Dedifferentiated amniotic fluid mesenchymal stem cell (primary cell): ENCODE measurements around the gene VAV1.
"Not testable (repeated sequence)": the region's sequence is repeated elsewhere in the genome, so short reads cannot be mapped to it uniquely, and the experiment has no call there.

Experiments used
- DNase-seq: peaks from one replicate; pipeline ENCODE4 v3.0.0-alpha.2; 2016; ENCODE audit errors: extremely low spot score

VAV1 gene

GRCh38 chr19:6819323-6819722 lies 46.8 kb downstream of the VAV1 start:
- DNase-seq, result no peak

- no peak for DNase-seq
Observed at GRCh38 chr19:6820237-6820636, 47.7 kb downstream of the VAV1 start.

- no peak for DNase-seq
Observed at GRCh38 chr19:6821639-6822310, 49.3 kb downstream of the VAV1 start.

DNA sequence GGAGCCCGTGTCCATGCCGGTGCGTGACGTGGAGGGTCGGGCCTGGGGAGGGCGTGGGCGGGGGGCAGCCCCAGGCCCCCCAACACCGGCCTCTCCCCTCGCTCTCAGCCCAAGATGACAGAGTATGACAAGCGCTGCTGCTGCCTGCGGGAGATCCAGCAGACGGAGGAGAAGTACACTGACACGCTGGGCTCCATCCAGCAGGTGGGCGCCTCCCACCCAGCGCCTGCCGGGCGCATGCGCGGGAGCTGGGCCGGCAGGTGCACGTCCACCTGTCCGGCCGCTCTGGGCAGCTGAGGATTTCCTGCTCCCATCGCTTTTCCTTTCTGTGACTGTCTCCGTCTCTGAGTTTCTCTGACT lies 49.8 kb downstream of the VAV1 start:
- no peak for DNase-seq

- no peak for DNase-seq
Observed at GRCh38 chr19:6825076-6825774, 52.7 kb downstream of the VAV1 start.

DNA sequence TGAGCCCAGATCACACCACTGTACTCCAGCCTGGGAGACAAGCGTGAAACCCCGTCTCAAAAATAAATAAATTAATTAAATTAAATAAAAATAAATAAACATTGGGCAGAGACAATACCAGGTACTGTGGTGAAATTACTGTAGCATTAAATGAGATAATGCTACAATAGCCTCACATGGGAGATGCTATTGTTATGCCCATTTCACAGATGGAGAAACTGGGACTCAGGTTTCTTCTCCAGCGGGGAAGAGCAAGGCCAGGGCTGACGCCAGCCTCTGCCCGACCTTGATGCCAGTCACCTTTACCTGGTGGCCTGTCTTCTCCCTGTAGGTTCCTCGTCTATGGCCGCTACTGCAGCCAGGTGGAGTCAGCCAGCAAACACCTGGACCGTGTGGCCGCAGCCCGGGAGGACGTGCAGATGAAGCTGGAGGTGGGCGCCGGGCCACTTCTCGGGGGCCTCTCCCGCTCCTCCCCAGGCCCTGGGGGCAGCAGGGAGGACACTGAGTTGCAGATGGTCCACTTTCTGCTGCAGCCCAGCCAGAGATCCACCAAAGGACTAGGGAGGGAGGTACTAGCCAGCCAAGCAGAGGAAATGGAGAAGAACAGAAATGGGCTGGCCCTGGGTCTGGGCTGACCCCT lies 53.9 kb downstream of the VAV1 start:
- DNase-seq, result no peak

DNA sequence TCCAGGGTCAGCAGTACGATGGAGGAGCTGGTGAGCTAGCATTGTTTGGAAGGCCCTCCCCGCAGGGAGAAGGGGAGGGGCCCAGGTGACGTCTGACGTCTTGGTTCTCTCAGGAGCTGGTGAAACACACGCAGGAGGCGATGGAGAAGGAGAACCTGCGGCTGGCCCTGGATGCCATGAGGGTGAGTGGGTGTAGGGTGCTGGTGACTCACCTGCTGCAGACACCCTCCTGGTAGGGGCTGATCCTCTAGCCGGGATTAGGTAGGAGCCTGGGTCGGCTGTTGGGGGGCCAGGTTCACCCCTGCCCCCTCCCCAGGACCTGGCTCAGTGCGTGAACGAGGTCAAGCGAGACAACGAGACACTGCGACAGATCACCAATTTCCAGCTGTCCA lies 55.8 kb downstream of the VAV1 start:
- DNase-seq, result no peak

- no peak for DNase-seq
Observed at GRCh38 chr19:6828698-6829633, 56.5 kb downstream of the VAV1 start.

- not testable (repeated sequence) for DNase-seq
Observed at GRCh38 chr19:6829829-6830228, 57.3 kb downstream of the VAV1 start.

DNA sequence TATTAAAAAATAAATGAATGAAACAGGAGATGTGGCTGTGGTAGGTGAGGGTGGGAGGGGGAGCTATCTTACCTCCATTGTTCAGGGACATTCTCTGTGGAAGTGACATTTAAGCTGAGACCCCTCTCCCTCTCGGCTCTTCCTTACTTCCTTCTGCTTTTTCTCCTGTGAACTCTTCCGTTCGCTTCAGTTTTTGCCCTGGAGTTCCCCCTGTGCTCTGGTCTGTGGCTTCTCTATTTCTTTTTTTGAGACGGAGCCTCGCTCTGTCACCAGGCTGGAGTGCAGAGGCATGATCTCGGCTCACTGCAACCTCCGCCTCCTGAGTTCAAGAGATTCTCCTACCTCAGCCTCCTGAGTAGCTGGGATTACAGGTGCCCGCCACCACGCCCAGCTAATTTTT lies 58.6 kb downstream of the VAV1 start:
- not testable (repeated sequence) for DNase-seq

- DNase-seq, result no peak
Observed at GRCh38 chr19:6832412-6832811, 59.9 kb downstream of the VAV1 start.

DNA sequence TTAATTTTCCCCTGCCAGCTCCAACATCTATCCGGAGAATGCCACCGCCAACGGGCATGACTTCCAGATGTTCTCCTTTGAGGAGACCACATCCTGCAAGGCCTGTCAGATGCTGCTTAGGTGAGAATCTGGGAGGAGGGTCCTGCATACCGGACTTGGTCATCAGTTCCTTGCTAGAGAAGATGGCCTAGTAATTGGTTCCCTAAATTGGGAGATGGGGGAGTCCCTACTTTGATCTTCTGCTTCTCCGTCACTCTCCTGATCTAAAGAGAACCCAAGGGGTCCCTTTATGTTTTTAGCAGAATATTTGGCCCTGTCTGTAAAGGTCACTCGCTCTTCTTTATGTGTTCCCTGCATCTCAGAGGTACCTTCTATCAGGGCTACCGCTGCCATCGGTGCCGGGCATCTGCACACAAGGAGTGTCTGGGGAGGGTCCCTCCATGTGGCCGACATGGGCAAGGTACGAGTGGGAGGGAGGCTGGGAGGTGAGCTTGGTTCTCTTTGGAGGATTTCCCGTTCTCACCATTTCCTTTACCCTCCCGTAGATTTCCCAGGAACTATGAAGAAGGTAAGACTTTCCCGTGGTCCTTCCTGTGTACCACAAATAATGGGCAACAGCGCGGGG lies 60.8 kb downstream of the VAV1 start:
- no peak for DNase-seq

GRCh38 chr19:6834433-6834832 lies 61.9 kb downstream of the VAV1 start:
- no peak for DNase-seq

DNA sequence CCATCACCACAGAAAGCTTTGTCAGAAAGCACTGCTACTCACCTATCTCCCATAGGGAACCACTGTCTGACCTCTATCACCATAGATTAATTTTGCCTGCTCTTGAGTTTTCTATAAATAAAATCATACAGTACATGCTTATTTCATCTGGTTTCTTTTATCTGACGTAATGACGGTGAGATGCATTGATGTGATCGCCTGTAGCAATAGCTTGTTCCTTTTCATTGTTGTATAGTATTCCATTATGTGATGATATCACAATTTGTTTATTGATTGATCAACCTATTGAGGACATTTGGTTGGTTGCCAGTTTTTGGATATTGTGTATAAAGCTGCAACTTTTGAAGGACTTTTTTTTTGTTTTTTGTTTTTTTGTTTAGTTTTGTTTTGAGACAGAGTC lies 63.0 kb downstream of the VAV1 start:
- DNase-seq, result no peak

DNA sequence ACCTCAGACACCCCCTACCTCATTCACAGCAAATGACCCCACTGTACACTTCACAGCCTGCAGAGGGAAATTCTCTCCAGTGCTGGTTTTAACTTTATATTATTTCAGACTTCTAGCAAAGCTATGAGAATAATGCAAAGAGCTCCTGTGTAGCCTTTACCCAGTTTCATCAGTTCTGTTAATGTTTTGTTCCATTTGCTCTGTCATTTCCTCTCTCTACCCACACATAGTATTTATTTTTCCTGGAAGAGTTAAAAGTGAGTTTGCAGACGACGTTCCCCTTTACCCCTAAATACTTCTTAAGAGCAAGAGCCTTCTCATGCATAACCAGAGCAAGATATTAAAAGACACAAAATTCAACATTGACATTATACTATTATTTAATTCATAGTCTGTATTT lies 65.0 kb downstream of the VAV1 start:
- no peak for DNase-seq

DNA sequence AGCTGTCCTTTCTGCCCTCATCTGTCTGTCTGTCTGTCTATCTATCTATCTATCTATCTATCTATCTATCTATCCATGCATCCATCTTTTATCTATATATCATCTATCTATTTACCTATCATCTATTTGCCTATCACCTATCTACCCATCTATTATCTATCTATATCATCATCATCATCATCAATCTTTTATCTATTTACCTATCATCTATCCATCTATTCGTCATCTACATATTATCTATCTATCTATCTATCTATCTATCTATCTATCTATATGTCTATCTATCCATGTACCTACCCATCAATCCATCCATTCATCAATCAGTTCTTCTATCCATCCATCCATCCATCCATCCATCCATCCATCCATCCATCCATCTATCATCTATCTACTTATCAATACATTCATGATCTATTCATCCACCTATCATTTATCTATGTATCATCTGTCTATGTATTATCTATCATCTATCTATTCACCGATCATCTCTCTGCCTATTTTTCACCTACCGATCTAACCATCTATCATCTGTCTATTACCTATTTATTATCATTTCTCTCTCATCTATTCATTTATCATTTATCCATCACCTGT lies 65.7 kb downstream of the VAV1 start:
- DNase-seq, result no peak

DNA sequence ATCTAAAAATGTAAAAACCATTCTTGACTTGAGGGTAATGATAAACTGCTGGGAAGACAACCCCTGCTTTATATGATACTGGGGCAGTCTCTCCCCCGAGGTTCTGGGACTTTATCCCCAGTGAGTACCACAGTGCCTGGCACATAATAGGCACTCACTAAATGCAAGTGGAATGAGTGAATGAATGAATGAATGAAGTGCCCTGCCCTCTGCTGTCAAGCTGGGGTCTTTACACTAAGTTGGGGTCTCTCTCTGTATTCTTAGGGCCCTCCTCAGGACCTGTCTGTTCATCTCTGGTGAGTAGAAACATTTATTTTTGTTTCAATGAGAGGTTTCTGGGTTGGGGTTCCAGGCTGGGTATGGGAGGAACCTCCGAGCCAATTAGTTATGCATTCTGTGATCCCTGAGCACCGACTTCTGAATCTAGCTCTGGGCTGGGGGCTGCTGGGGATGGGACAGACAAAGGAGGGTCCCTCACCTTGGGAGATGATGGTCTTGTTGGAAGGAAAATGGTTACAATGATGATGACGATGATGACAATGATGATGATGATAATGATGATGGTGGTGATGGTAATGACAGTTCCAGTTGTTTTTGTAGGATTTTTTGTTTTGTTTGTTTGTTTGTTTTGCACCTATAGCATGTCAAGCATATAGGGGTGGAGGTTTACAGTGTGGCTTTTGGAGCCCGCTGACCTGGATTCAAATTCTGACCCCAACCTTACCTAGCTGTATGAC lies 70.5 kb downstream of the VAV1 start:
- DNase-seq, result no peak

- no peak for DNase-seq
Observed at GRCh38 chr19:6847828-6848200, 75.3 kb downstream of the VAV1 start.

- DNase-seq, result no peak
Observed at GRCh38 chr19:6848986-6849385, 76.5 kb downstream of the VAV1 start.

DNA sequence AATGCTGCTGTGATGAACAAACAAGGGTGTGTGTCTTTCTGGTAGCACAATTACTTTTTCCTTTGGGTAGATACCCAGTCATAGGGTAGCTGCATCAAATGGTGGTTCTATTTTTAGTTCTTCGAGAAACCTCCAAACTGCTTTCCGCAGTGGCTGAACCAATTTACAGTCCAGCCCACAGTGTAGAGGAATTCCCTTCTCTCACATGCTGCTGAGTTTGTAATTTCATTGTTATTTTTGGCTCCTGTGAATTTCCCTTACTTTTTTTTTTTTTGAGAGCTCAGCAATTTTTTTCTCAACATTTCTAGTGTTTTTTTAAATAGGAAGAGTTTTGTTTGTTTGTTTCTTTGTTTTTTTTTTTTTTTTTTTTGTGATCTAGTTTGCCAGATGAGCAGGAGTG lies 77.4 kb downstream of the VAV1 start:
- no peak for DNase-seq

GRCh38 chr19:6851359-6851758 lies 78.9 kb downstream of the VAV1 start:
- DNase-seq, result no peak
